SU-DHL-6 (cell line): ENCODE results near the gene WDR86.

Experiments
- H2AFZ ChIP-seq: fragments of 200-600 bp; sonication (generic); 2 replicates; pipeline ENCODE4 v1.6.1; 2014; ENCODE audit warnings: low read depth, mild to moderate bottlenecking, moderate library complexity, mixed read lengths, antibody characterized with exemption, low read length; ENCODE audit not compliant: severe bottlenecking
- H3F3A ChIP-seq: fragments of 200-600 bp; shearing (Covaris generic); 2 replicates; pipeline ENCODE4 v1.6.0; 2016; ENCODE audit warnings: antibody characterized with exemption, mild to moderate bottlenecking; ENCODE audit not compliant: insufficient read depth
- H3K27ac ChIP-seq: fragments of 200-600 bp; sonication (generic); 2 replicates; pipeline ENCODE4 v1.5.1; 2016; ENCODE audit warnings: low read depth, mild to moderate bottlenecking, low read length, moderate library complexity, mixed read lengths
- H3K27me3 ChIP-seq: fragments of 200-600 bp; sonication (generic), shearing (Covaris generic); 2 replicates; pipeline ENCODE4 v1.6.0; 2014; ENCODE audit warnings: mild to moderate bottlenecking, low read length
- H3K36me3 ChIP-seq: fragments of 200-600 bp; sonication (generic); 2 replicates; pipeline ENCODE4 v1.6.1; 2014; ENCODE audit warnings: mild to moderate bottlenecking, low read length, mixed read lengths
- H3K4me2 ChIP-seq: fragments of 300-600, 200-600 bp; shearing (Covaris generic), sonication (generic); 2 replicates; pipeline ENCODE4 v1.6.0; 2014; ENCODE audit warnings: low read length, low read depth, mild to moderate bottlenecking; ENCODE audit not compliant: poor library complexity, severe bottlenecking
- H3K4me3 ChIP-seq: fragments of 200-600 bp; sonication (generic); 2 replicates; pipeline ENCODE4 v1.5.1; 2014; ENCODE audit warnings: antibody characterized with exemption, low read length, mild to moderate bottlenecking, mixed read lengths; ENCODE audit not compliant: insufficient read depth, poor library complexity, severe bottlenecking
- H3K79me2 ChIP-seq: fragments of 200-600 bp; sonication (generic); 2 replicates; pipeline ENCODE4 v1.6.1; 2014; ENCODE audit warnings: mild to moderate bottlenecking, low read length, moderate library complexity; ENCODE audit not compliant: insufficient read depth
- H3K9ac ChIP-seq: fragments of 200-600 bp; sonication (generic); 2 replicates; pipeline ENCODE4 v1.7.0; 2014; ENCODE audit warnings: mild to moderate bottlenecking, low read length
- H3K9me2 ChIP-seq: fragments of 200-600 bp; sonication (generic); replicated peaks from 2 replicates; pipeline ENCODE4 v1.6.1; 2014; ENCODE audit warnings: low read length; ENCODE audit not compliant: insufficient read depth
- H3K9me3 ChIP-seq: fragments of 200-600 bp; sonication (generic); 2 replicates; pipeline ENCODE4 v1.6.1; 2014; ENCODE audit warnings: low read length, mixed read lengths; ENCODE audit not compliant: insufficient read depth
- H4K20me1 ChIP-seq: fragments of 200-600 bp; sonication (generic); 2 replicates; pipeline ENCODE4 v1.6.1; 2014; ENCODE audit warnings: low read depth, mild to moderate bottlenecking, antibody characterized with exemption, low read length, moderate library complexity, mixed read lengths
- CTCF ChIP-seq: fragments of 200-600 bp; sonication (generic); IDR thresholded peaks from one replicate; pipeline ENCODE4 v1.5.1; 2017; ENCODE audit warnings: antibody characterized with exemption, mild to moderate bottlenecking, low read length, moderate library complexity; ENCODE audit not compliant: insufficient read depth, poor library complexity, severe bottlenecking
- EZH2phosphoT487 ChIP-seq: fragments of 200-600 bp; sonication (generic), shearing (Covaris generic); conservative IDR thresholded peaks from 2 replicates; pipeline ENCODE4 v1.6.1; 2018; ENCODE audit warnings: mild to moderate bottlenecking, antibody characterized with exemption, low read length, moderate library complexity, mixed read lengths

The WDR86 gene

GRCh38 chr7:151393031-151393977 lies 16.5 kb downstream of the WDR86 start:
- TF ChIP-seq CTCF (no peak), EZH2phosphoT487 (no peak)
- H3F3A ChIP-seq: no peaks in the 10 kb centered on the region
- no peaks in the 10 kb centered on the region for H3K27me3 ChIP-seq
- no peaks in the 10 kb centered on the region for H3K9me2 ChIP-seq
- no peak overlapping the region for H3K27ac ChIP-seq
- H3K4me3 ChIP-seq: no peak overlapping the region
- no peak overlapping the region for H3K9ac ChIP-seq
- no peak overlapping the region for H3K4me2 ChIP-seq
- H3K79me2 ChIP-seq: no peaks in the 10 kb centered on the region
- no peaks in the 10 kb centered on the region for H3K9me3 ChIP-seq
- H4K20me1 ChIP-seq: no peaks in the 10 kb centered on the region
- H3K36me3 ChIP-seq: no peaks in the 10 kb centered on the region
- H2AFZ ChIP-seq: no peak overlapping the region

GRCh38 chr7:151392426-151392825 lies 17.4 kb downstream of the WDR86 start:
- Histone ChIP-seq H2AFZ (no peak overlapping the region), H4K20me1 (no peaks in the 10 kb centered on the region), H3K4me3 (no peak overlapping the region), H3K9me2 (no peaks in the 10 kb centered on the region), H3K79me2 (no peaks in the 10 kb centered on the region), H3K4me2 (no peak overlapping the region), H3F3A (no peaks in the 10 kb centered on the region), H3K36me3 (no peaks in the 10 kb centered on the region), H3K9me3 (no peaks in the 10 kb centered on the region), H3K27me3 (no peaks in the 10 kb centered on the region), H3K9ac (no peak overlapping the region), H3K27ac (no peak overlapping the region)
- TF ChIP-seq CTCF (no peak), EZH2phosphoT487 (no peak)

- H3K27ac ChIP-seq: no peak overlapping the region
- H3K9ac ChIP-seq: no peak overlapping the region
- no peak overlapping the region for H3K4me2 ChIP-seq
- no peak overlapping the region for H3K4me3 ChIP-seq
- H3K27me3 ChIP-seq: no peaks in the 10 kb centered on the region
- no peak for TF ChIP-seq EZH2phosphoT487
- no peak for TF ChIP-seq CTCF
- no peaks in the 10 kb centered on the region for H3F3A ChIP-seq
- H2AFZ ChIP-seq: no peak overlapping the region
- no peaks in the 10 kb centered on the region for H3K9me2 ChIP-seq
- no peaks in the 10 kb centered on the region for H4K20me1 ChIP-seq
- H3K9me3 ChIP-seq: no peaks in the 10 kb centered on the region
- no peaks in the 10 kb centered on the region for H3K79me2 ChIP-seq
- no peaks in the 10 kb centered on the region for H3K36me3 ChIP-seq
These were observed 17.8 kb downstream of the WDR86 start for GRCh38 chr7:151392002-151392401.
